H1 (cell line): ENCODE results near the gene HACL1. TPM values are rescaled to one million over a fixed set of nuclear protein-coding genes. Genes with fewer than 3 reads are reported as not detected.

Experiments
- CTCF ChIA-PET: fragments of 300-600 bp; sonication (Branson Sonifier 250); formaldehyde crosslinking; loops from one replicate; lab custom pipeline; 2021; ENCODE audit not compliant: partially characterized antibody; lab: Charles Lee
- POLR2A ChIA-PET: fragments of 300-600 bp; sonication (Branson Sonifier 250); formaldehyde crosslinking; loops from one replicate; lab custom pipeline; 2021; ENCODE audit warnings: inconsistent platforms; ENCODE audit not compliant: partially characterized antibody; lab: Charles Lee
- DNase-seq, 2 experiments: peaks; one replicate each; pipeline versions ENCODE4 v3.0.0 to v3.0.0-alpha.2; 2010 to 2022; ENCODE audit warnings: low spot score in 2 of 2, low read depth in 1 of 2, mixed read lengths in 1 of 2
- FAIRE-seq: peaks from 2 replicates; lab custom pipeline; 2011; peaks lifted over from hg19 to GRCh38; lab: Jason Lieb, UNC
- H2AFZ ChIP-seq: 2 replicates; pipeline ENCODE4 v1.8.1; 2012; ENCODE audit warnings: low read length, inconsistent platforms
- H2AK5ac ChIP-seq: 2 replicates; pipeline ENCODE4 v1.6.1; 2013; ENCODE audit warnings: low read depth, low read length
- H2BK120ac ChIP-seq: replicated peaks from 2 replicates; pipeline ENCODE3; 2013; ENCODE audit warnings: low read depth, low read length, inconsistent platforms
- H2BK12ac ChIP-seq: 2 replicates; pipeline ENCODE4 v1.6.1; 2013; ENCODE audit warnings: low read depth, low read length
- H2BK15ac ChIP-seq: 2 replicates; pipeline ENCODE4 v1.6.1; 2013; ENCODE audit warnings: low read length
- H2BK20ac ChIP-seq: 2 replicates; pipeline ENCODE4 v1.6.1; 2013; ENCODE audit warnings: low read length
- H2BK5ac ChIP-seq: 2 replicates; pipeline ENCODE4 v1.6.1; 2013; ENCODE audit warnings: low read depth, low read length
- H3K14ac ChIP-seq: 2 replicates; pipeline ENCODE4 v1.6.1; 2013; ENCODE audit warnings: inconsistent platforms; ENCODE audit not compliant: insufficient read length
- H3K18ac ChIP-seq: 2 replicates; pipeline ENCODE4 v1.6.1; 2013; ENCODE audit warnings: low read length; ENCODE audit errors: extremely low read depth
- H3K23ac ChIP-seq: 2 replicates; pipeline ENCODE4 v1.6.1; 2013; ENCODE audit warnings: inconsistent platforms; ENCODE audit not compliant: insufficient read length
- H3K23me2 ChIP-seq: 2 replicates; pipeline ENCODE4 v1.6.1; 2013; ENCODE audit warnings: low read depth, low read length
- H3K27ac ChIP-seq: 2 replicates; pipeline ENCODE4 v1.6.1; 2011; ENCODE audit warnings: low read depth, low read length, inconsistent platforms
- H3K27me3 ChIP-seq, 4 experiments: replicated peaks in 1 of 4; 1 replicate in 1 of 4; 2 replicates in 3 of 4; pipeline versions ENCODE4 v1.6.1 to v1.8.1; 2011 to 2013; ENCODE audit warnings: low read length in 3 of 4, mild to moderate bottlenecking in 3 of 4, inconsistent platforms in 2 of 4, mixed read lengths in 2 of 4, moderate library complexity in 1 of 4; ENCODE audit not compliant: control insufficient read depth in 3 of 4, insufficient read depth in 3 of 4; ENCODE audit errors: extremely low read depth in 1 of 4
- H3K36me3 ChIP-seq, 4 experiments: 2 replicates each; pipeline versions ENCODE4 v1.6.1 to v1.8.1; 2011 to 2013; ENCODE audit warnings: mild to moderate bottlenecking in 4 of 4, low read length in 3 of 4, moderate library complexity in 2 of 4, control low read depth in 1 of 4, inconsistent platforms in 1 of 4; ENCODE audit not compliant: insufficient read depth in 4 of 4, control insufficient read depth in 2 of 4
- H3K4ac ChIP-seq: replicated peaks from 2 replicates; pipeline ENCODE3; 2013; ENCODE audit warnings: low read length, low read depth, mixed read lengths, inconsistent platforms; ENCODE audit not compliant: insufficient read length
- H3K4me1 ChIP-seq, 4 experiments: replicated peaks in 1 of 4; 1 replicate in 1 of 4; 2 replicates in 3 of 4; pipeline versions ENCODE4 v1.6.1 to v1.8.1; 2011 to 2013; ENCODE audit warnings: low read length in 3 of 4, inconsistent platforms in 2 of 4, mixed read lengths in 1 of 4; ENCODE audit not compliant: insufficient read depth in 4 of 4, control insufficient read depth in 3 of 4
- H3K4me2 ChIP-seq, 2 experiments: 2 replicates each; pipeline versions ENCODE4 v1.6.1 to v1.8.1; 2011 to 2013; ENCODE audit warnings: low read depth in 2 of 2, low read length in 2 of 2, control low read depth in 1 of 2, inconsistent platforms in 1 of 2, mild to moderate bottlenecking in 1 of 2; ENCODE audit not compliant: insufficient read depth in 1 of 2
- H3K4me3 ChIP-seq, 4 experiments: fragments of 200-600, 300-600 bp in 1 of 4; sonication (generic), shearing (Covaris generic), sonication (Bioruptor Twin) in 1 of 4; 2 replicates each; pipeline versions ENCODE4 v1.5.1 to v1.8.1; 2011 to 2016; ENCODE audit warnings: low read length in 4 of 4, low read depth in 3 of 4, control low read depth in 2 of 4, inconsistent platforms in 2 of 4, mild to moderate bottlenecking in 2 of 4, mixed read lengths in 1 of 4, moderate library complexity in 1 of 4; ENCODE audit not compliant: insufficient read depth in 2 of 4; ENCODE audit errors: extremely low read depth in 1 of 4
- H3K56ac ChIP-seq: replicated peaks from 2 replicates; pipeline ENCODE3; 2013; ENCODE audit warnings: low read depth, mild to moderate bottlenecking, mixed read lengths, low read length, inconsistent platforms; ENCODE audit not compliant: insufficient read length
- H3K79me1 ChIP-seq: 2 replicates; pipeline ENCODE4 v1.6.1; 2013; ENCODE audit warnings: low read depth, low read length, control low read depth
- H3K79me2 ChIP-seq, 2 experiments: 2 replicates each; pipeline versions ENCODE4 v1.6.1 to v1.8.1; 2012 to 2013; ENCODE audit warnings: low read length in 2 of 2, mild to moderate bottlenecking in 2 of 2, inconsistent platforms in 1 of 2; ENCODE audit not compliant: insufficient read depth in 2 of 2, control insufficient read depth in 1 of 2
- H3K9ac ChIP-seq, 4 experiments: replicated peaks in 1 of 4; 1 replicate in 1 of 4; 2 replicates in 3 of 4; pipeline versions ENCODE4 v1.6.1 to v1.8.1; 2011 to 2013; ENCODE audit warnings: low read depth in 3 of 4, low read length in 3 of 4, control low read depth in 2 of 4, mild to moderate bottlenecking in 2 of 4, moderate library complexity in 2 of 4, inconsistent platforms in 1 of 4; ENCODE audit errors: extremely low read depth in 1 of 4
- H3K9me3 ChIP-seq, 2 experiments: 2 replicates each; pipeline versions ENCODE4 v1.6.1 to v1.8.1; 2012 to 2013; ENCODE audit warnings: mild to moderate bottlenecking in 2 of 2, moderate library complexity in 2 of 2, control low read depth in 1 of 2, inconsistent platforms in 1 of 2, low read depth in 1 of 2, low read length in 1 of 2, mixed read lengths in 1 of 2; ENCODE audit not compliant: insufficient read depth in 2 of 2
- H4K20me1 ChIP-seq, 2 experiments: replicated peaks in 1 of 2; 2 replicates each; pipeline versions ENCODE3 to v1.8.1; 2011 to 2013; ENCODE audit warnings: inconsistent platforms in 2 of 2, low read length in 2 of 2, mild to moderate bottlenecking in 1 of 2; ENCODE audit not compliant: insufficient read depth in 2 of 2, control insufficient read depth in 1 of 2
- H4K5ac ChIP-seq: 2 replicates; pipeline ENCODE4 v1.6.1; 2013; ENCODE audit warnings: low read length, low read depth, mixed read lengths, inconsistent platforms; ENCODE audit not compliant: insufficient read length
- H4K8ac ChIP-seq: 2 replicates; pipeline ENCODE4 v1.8.0; 2013; ENCODE audit warnings: mild to moderate bottlenecking, moderate library complexity, low read length, inconsistent platforms; ENCODE audit not compliant: insufficient read depth; ENCODE audit errors: extremely low read depth
- H4K91ac ChIP-seq: replicated peaks from 2 replicates; pipeline ENCODE3; 2013; ENCODE audit warnings: low read length, mixed read lengths, inconsistent platforms; ENCODE audit not compliant: insufficient read length
- CHD2 ChIP-seq: IDR thresholded peaks from 2 replicates; pipeline ENCODE4 v1.6.1; 2012; ENCODE audit warnings: low read length, improper control_type of control experiment
- EZH2 ChIP-seq: fragments of 200-600 bp; sonication (generic); IDR thresholded peaks from 2 replicates; pipeline ENCODE4 v1.7.1; 2012; ENCODE audit warnings: low read depth, mild to moderate bottlenecking, moderate library complexity, low read length, inconsistent platforms; ENCODE audit not compliant: severe bottlenecking
- GABPA ChIP-seq: IDR thresholded peaks from 2 replicates; pipeline ENCODE4 v1.6.1; 2011; ENCODE audit warnings: mild to moderate bottlenecking, low read length, moderate library complexity, borderline replicate concordance; ENCODE audit not compliant: insufficient read depth
- RAD21 ChIP-seq, 2 experiments: IDR thresholded peaks in 1 of 2; conservative IDR thresholded peaks in 1 of 2; 2 replicates each; pipeline ENCODE4 v1.6.1; 2011; ENCODE audit warnings: low read depth in 2 of 2, low read length in 2 of 2, improper control_type of control experiment in 1 of 2, inconsistent platforms in 1 of 2, mild to moderate bottlenecking in 1 of 2, moderate library complexity in 1 of 2
- RXRA ChIP-seq: IDR thresholded peaks from 2 replicates; pipeline ENCODE4 v1.6.1; 2011; ENCODE audit warnings: low read depth, mild to moderate bottlenecking, low read length, moderate library complexity; ENCODE audit not compliant: insufficient read depth
- SP2 ChIP-seq: IDR thresholded peaks from 2 replicates; pipeline ENCODE4 v1.6.1; 2012; ENCODE audit warnings: mild to moderate bottlenecking, low read length, inconsistent platforms
- TEAD4 ChIP-seq: IDR thresholded peaks from 2 replicates; pipeline ENCODE4 v1.6.1; 2012; ENCODE audit warnings: low read depth, low read length, inconsistent platforms, mixed read lengths
- WGBS, 2 experiments: shearing (Covaris generic) in 1 of 2; methylation state at CpG; one replicate each; pipeline versions ENCODE4 v1.1.6 to v1.1.7; 2013 to 2015; ENCODE audit warnings: low lambda C conversion rate in 2 of 2, mixed read lengths in 2 of 2, inconsistent platforms in 1 of 2, low coverage in 1 of 2, missing lambda C conversion rate in 1 of 2; ENCODE audit not compliant: insufficient replicate concordance in 2 of 2, insufficient coverage in 1 of 2, insufficient read length in 1 of 2; ENCODE audit errors: extremely low coverage in 1 of 2, missing lambda C conversion rate in 1 of 2; 5-methylcytosine and 5-hydroxymethylcytosine counted together
- polyA plus RNA-seq, 7 experiments: library from polyadenylated mRNA; depleted of rRNA in 3 of 7; stranded (reverse) in 5 of 7; unstranded in 2 of 7; fragments of >200 nt in 5 of 7; fragments of 200-250 nt in 2 of 7; gene quantifications; 1 replicate in 5 of 7; 2 replicates in 1 of 7; 4 replicates in 1 of 7; pipeline versions ENCODE4 v1.2.1 to v1.2.3, GENCODE V29; 2011 to 2013; ENCODE audit warnings: missing spikeins in 2 of 7, mixed read lengths in 2 of 7
- total RNA-seq: library from RNA; stranded (reverse); fragmentation: NEBNext Ultra II Directional; extraction: Animal tissue kit (Norgen Biotek cat#: 25700); gene quantifications from 2 replicates; pipeline ENCODE4 v1.2.1, GENCODE V29; 2021
- TF ChIP-seq, protein P1 (sequence below): IDR thresholded peaks from 2 replicates; pipeline ENCODE4 v1.6.1; 2012; ENCODE audit warnings: inconsistent platforms

HACL1 gene
- total and polyA plus RNA-seq, 2 of the 8 experiments (the other 6 are each of a cell fraction or from before 2014, with no cell fraction given) = 38.2 to 46.0 TPM

DNA sequence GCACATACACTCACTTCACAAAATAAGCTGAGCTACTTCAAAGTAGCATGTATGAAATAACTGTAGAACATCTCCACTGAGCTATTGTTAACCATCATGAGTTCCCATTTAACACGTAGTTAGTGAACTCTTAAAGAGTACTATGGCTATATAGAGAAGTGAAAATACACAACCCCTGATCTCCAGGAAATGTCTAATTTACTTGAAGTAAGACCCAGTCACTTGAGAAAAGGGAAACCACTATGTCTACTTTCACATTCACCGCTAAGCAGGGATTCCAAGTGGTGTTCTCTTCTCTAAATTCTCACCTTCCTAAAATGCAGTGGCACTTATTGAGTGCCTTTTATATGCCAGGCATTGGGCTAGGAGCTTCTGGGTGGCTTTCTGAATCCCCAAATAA is 44.9 kb downstream of the HACL1 start:
- H3K4me1 ChIP-seq = no peaks in the 10 kb centered on the region
- POLR2A ChIA-PET = interaction anchor here (0.6 to 1.7 kb wide), 4 partner anchors 10 to 252 kb away, joined by 3 to 6 read pairs (median 4); no protein-coding TSS in a partner anchor
- H2BK15ac ChIP-seq = no peak overlapping the region
- H3K9ac ChIP-seq = no peak overlapping the region
- H3K4me3 ChIP-seq = no peak overlapping the region
- no peak overlapping the region for H4K91ac ChIP-seq
- no peak overlapping the region for H3K18ac ChIP-seq
- H3K23ac ChIP-seq = no peak overlapping the region
- H4K8ac ChIP-seq = no peak overlapping the region
- H3K79me2 ChIP-seq = no peaks in the 10 kb centered on the region
- no peak overlapping the region for H2BK120ac ChIP-seq
- H3K4me2 ChIP-seq = no peak overlapping the region
- no peak overlapping the region for H2BK20ac ChIP-seq
- TF ChIP-seq RXRA (no peak), GABPA (no peak), SP2 (no peak), RAD21 (IDR thresholded peaks at IDR 0.05 in 1 of 2, conservative IDR thresholded peaks at IDR 0.05 in 1 of 2; ENCODE audit: low read depth in 2 of 2, low read length in 2 of 2) (no peak), EZH2 (no peak), CHD2 (no peak), TEAD4 (no peak)
- TF ChIP-seq, protein P1, sequence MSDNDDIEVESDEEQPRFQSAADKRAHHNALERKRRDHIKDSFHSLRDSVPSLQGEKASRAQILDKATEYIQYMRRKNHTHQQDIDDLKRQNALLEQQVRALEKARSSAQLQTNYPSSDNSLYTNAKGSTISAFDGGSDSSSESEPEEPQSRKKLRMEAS = no peak
- H3K4ac ChIP-seq = no peak overlapping the region
- H3K27ac ChIP-seq = no peak overlapping the region
- no peak for FAIRE-seq
- H3K27me3 ChIP-seq = no peaks in the 10 kb centered on the region
- DNase-seq = no peak
- no peak overlapping the region for H2BK5ac ChIP-seq
- H4K20me1 ChIP-seq = peaks cover 0 to 2% of the 10 kb centered on the region in 2 experiments
- no peaks in the 10 kb centered on the region for H3K23me2 ChIP-seq
- H2BK12ac ChIP-seq = no peak overlapping the region
- H2AFZ ChIP-seq = no peak overlapping the region
- no peaks in the 10 kb centered on the region for H3K79me1 ChIP-seq
- H3K56ac ChIP-seq = no peak overlapping the region
- H2AK5ac ChIP-seq = no peak overlapping the region
- no peaks in the 10 kb centered on the region for H3K9me3 ChIP-seq
- no peak overlapping the region for H4K5ac ChIP-seq
- H3K14ac ChIP-seq = no peak overlapping the region
- 94% methylated on average over 2 of the region's 2 CpGs; no CpG with 5 or more reads in 1 of the 2 experiments for WGBS, 2 experiments
- H3K36me3 ChIP-seq = peaks cover 0 to 9% (median 3%) of the 10 kb centered on the region in 4 experiments; a peak in 4 of 8 replicates
- CTCF ChIA-PET = interaction anchor here (0.7 to 2.8 kb wide), 25 partner anchors 9 to 533 kb away, joined by 3 to 18 read pairs (median 3); no protein-coding TSS in a partner anchor
